WTC11 (cell line): ENCODE data around the gene HTR1B. TPM values are rescaled to one million over a fixed set of nuclear protein-coding genes. Genes with fewer than 3 reads are reported as not detected.

Experiments used
- ATAC-seq: fragments of 200-7000 bp; cut with Tn5 transposase; 2 replicates; pipeline ENCODE4 v1.10.0; 2021; ENCODE audit warnings: mild to moderate bottlenecking, moderate library complexity
- CTCF ChIA-PET: fragments of 300-600 bp; sonication (Branson Sonifier 250); formaldehyde crosslinking; loops from one replicate; lab custom pipeline; 2021; ENCODE audit warnings: antibody characterized with exemption; lab: Charles Lee
- POLR2A ChIA-PET: fragments of 350-600 bp; sonication (Branson Sonifier 250); formaldehyde crosslinking; loops from one replicate; lab custom pipeline; 2021; ENCODE audit warnings: antibody characterized with exemption; lab: Charles Lee
- DNase-seq: peaks from one replicate; pipeline ENCODE4 v3.0.0; 2021; ENCODE audit warnings: low spot score
- H3K27ac Mint-ChIP-seq: 2 replicates; pipeline ENCODE4 v1.8.0; 2021; ENCODE audit warnings: mixed read lengths
- H3K27me3 Mint-ChIP-seq: 2 replicates; pipeline ENCODE4 v1.8.0; 2021; ENCODE audit warnings: low read depth, mild to moderate bottlenecking, moderate library complexity, mixed read lengths
- H3K36me3 Mint-ChIP-seq: 2 replicates; pipeline ENCODE4 v1.8.0; 2021; ENCODE audit warnings: mixed read lengths
- H3K4me1 Mint-ChIP-seq: 2 replicates; pipeline ENCODE4 v1.8.0; 2022; ENCODE audit warnings: mixed read lengths
- H3K4me3 Mint-ChIP-seq: 2 replicates; pipeline ENCODE4 v1.8.0; 2021; ENCODE audit warnings: mild to moderate bottlenecking, moderate library complexity, mixed read lengths
- H3K9me3 Mint-ChIP-seq: 2 replicates; pipeline ENCODE4 v1.8.0; 2021; ENCODE audit warnings: mixed read lengths
- AR ChIP-seq: fragments of 250-450 bp; sonication (Bioruptor Pico); IDR thresholded peaks from 2 replicates; pipeline ENCODE4 v1.9.0; 2021; ENCODE audit warnings: mild to moderate bottlenecking
- ATF1 ChIP-seq: sonication (generic); formaldehyde crosslinking; IDR thresholded peaks from 2 replicates; pipeline ENCODE4 v1.8.1; 2023; ENCODE audit warnings: mild to moderate bottlenecking, moderate library complexity, missing genetic modification reagents
- CREM ChIP-seq: sonication (generic); formaldehyde crosslinking; IDR thresholded peaks from 2 replicates; pipeline ENCODE4 v1.8.1; 2022; ENCODE audit warnings: mild to moderate bottlenecking, missing genetic modification reagents, moderate library complexity
- ETV6 ChIP-seq: sonication (generic); formaldehyde crosslinking; IDR thresholded peaks from 2 replicates; pipeline ENCODE4 v1.8.1; 2022; ENCODE audit warnings: mild to moderate bottlenecking, missing genetic modification reagents
- FOXP1 ChIP-seq: sonication (generic); formaldehyde crosslinking; IDR thresholded peaks from 2 replicates; pipeline ENCODE4 v1.8.0; 2022; ENCODE audit warnings: missing genetic modification reagents, mild to moderate bottlenecking, moderate library complexity, borderline replicate concordance
- FOXP4 ChIP-seq: sonication (generic); formaldehyde crosslinking; IDR thresholded peaks from 2 replicates; pipeline ENCODE4 v1.8.0; 2022; ENCODE audit warnings: mild to moderate bottlenecking, missing genetic modification reagents
- GRHL2 ChIP-seq: fragments of 250-450 bp; sonication (Bioruptor Pico); IDR thresholded peaks from 2 replicates; pipeline ENCODE4 v1.8.0; 2022; ENCODE audit warnings: mild to moderate bottlenecking, moderate library complexity; ENCODE audit not compliant: insufficient replicate concordance, severe bottlenecking
- GTF2I ChIP-seq: fragments of 250-450 bp; sonication (Bioruptor Pico); conservative IDR thresholded peaks from 2 replicates; pipeline ENCODE4 v1.4.0; 2021; ENCODE audit warnings: mild to moderate bottlenecking
- KAT7 ChIP-seq: sonication (generic); formaldehyde crosslinking; IDR thresholded peaks from 2 replicates; pipeline ENCODE4 v1.8.1; 2023; ENCODE audit warnings: missing genetic modification reagents, mild to moderate bottlenecking, borderline replicate concordance
- NR2C2 ChIP-seq: sonication (generic); formaldehyde crosslinking; IDR thresholded peaks from 2 replicates; pipeline ENCODE4 v1.8.0; 2022; ENCODE audit warnings: mild to moderate bottlenecking, missing genetic modification reagents
- RELA ChIP-seq: sonication (generic); formaldehyde crosslinking; IDR thresholded peaks from 2 replicates; pipeline ENCODE4 v1.8.1; 2022; ENCODE audit warnings: missing genetic modification reagents, mild to moderate bottlenecking, borderline replicate concordance
- STAT6 ChIP-seq: sonication (generic); formaldehyde crosslinking; conservative IDR thresholded peaks from 2 replicates; pipeline ENCODE4 v1.8.1; 2023; ENCODE audit warnings: mild to moderate bottlenecking, low read depth, missing genetic modification reagents, moderate library complexity
- USF1 ChIP-seq: sonication (generic); formaldehyde crosslinking; IDR thresholded peaks from 2 replicates; pipeline ENCODE4 v1.8.0; 2022; ENCODE audit warnings: mild to moderate bottlenecking, missing genetic modification reagents
- ZNF396 ChIP-seq: fragments of 250-450 bp; sonication (Bioruptor Pico); IDR thresholded peaks from 2 replicates; pipeline ENCODE4 v1.8.0; 2021; ENCODE audit warnings: mild to moderate bottlenecking, moderate library complexity, borderline replicate concordance
- ZNF416 ChIP-seq: fragments of 250-450 bp; sonication (Bioruptor Pico); IDR thresholded peaks from 2 replicates; pipeline ENCODE4 v1.9.0; 2021; ENCODE audit warnings: mild to moderate bottlenecking, inconsistent platforms
- ZNF671 ChIP-seq: fragments of 250-450 bp; sonication (Bioruptor Pico); IDR thresholded peaks from 2 replicates; pipeline ENCODE4 v1.8.0; 2021; ENCODE audit warnings: mild to moderate bottlenecking
- total RNA-seq: library from RNA; stranded (reverse); gene quantifications from 3 replicates; pipeline ENCODE4 v1.2.3, GENCODE V29; 2021
- TF ChIP-seq, protein P1 (sequence below): sonication (generic); formaldehyde crosslinking; IDR thresholded peaks from 2 replicates; pipeline ENCODE4 v1.8.1; 2022; ENCODE audit warnings: mild to moderate bottlenecking, moderate library complexity, missing genetic modification reagents
- TF ChIP-seq, protein P2 (sequence below): fragments of 250-450 bp; sonication (Bioruptor Pico); IDR thresholded peaks from 2 replicates; pipeline ENCODE4 v1.9.0; 2021; ENCODE audit warnings: mild to moderate bottlenecking
- TF ChIP-seq, protein P3 (sequence below): sonication (generic); formaldehyde crosslinking; IDR thresholded peaks from 2 replicates; pipeline ENCODE4 v1.8.1; 2023; ENCODE audit warnings: mild to moderate bottlenecking, missing genetic modification reagents, moderate library complexity
- TF ChIP-seq, protein P4 (sequence below): fragments of 250-450 bp; sonication (Bioruptor Pico); IDR thresholded peaks from 2 replicates; pipeline ENCODE4 v1.9.0; 2021; ENCODE audit warnings: mild to moderate bottlenecking, borderline replicate concordance

The HTR1B gene
- total RNA-seq, 1 experiment from 2014 or later, result 1.5 TPM

GRCh38 chr6:77462359-77463307 lies 658 bp downstream of the HTR1B start:
- CTCF ChIA-PET, result interaction anchor here (0.6 to 3.4 kb wide), 10 partner anchors 14 to 916 kb away, joined by 3 to 23 read pairs (median 4); no protein-coding TSS in a partner anchor
- no peak overlapping the region for H3K27ac Mint-ChIP-seq
- H3K27me3 Mint-ChIP-seq, result peaks cover 62% of the 10 kb centered on the region
- peaks cover 44% of the 10 kb centered on the region for H3K4me1 Mint-ChIP-seq
- DNase-seq, result peak; percentile 54
- H3K4me3 Mint-ChIP-seq, result peak overlapping the region; percentile 93
- POLR2A ChIA-PET, result no interaction called here
- peak; percentile 23 for ATAC-seq
- no peaks in the 10 kb centered on the region for H3K36me3 Mint-ChIP-seq
- H3K9me3 Mint-ChIP-seq, result no peaks in the 10 kb centered on the region
- TF ChIP-seq FOXP4 (CRISPR knock-in tag), result peak; percentile 7; the same call in 1 of the 2 replicates
- TF ChIP-seq, protein P1, sequence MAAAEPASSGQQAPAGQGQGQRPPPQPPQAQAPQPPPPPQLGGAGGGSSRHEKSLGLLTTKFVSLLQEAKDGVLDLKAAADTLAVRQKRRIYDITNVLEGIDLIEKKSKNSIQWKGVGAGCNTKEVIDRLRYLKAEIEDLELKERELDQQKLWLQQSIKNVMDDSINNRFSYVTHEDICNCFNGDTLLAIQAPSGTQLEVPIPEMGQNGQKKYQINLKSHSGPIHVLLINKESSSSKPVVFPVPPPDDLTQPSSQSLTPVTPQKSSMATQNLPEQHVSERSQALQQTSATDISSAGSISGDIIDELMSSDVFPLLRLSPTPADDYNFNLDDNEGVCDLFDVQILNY (CRISPR knock-in tag), result no peak
- TF ChIP-seq ATF1 (CRISPR knock-in tag), result no peak
- TF ChIP-seq STAT6, result no peak
- TF ChIP-seq CREM (CRISPR knock-in tag), result no peak
- TF ChIP-seq RELA (CRISPR knock-in tag), result no peak
- no peak for TF ChIP-seq GRHL2 (CRISPR knock-in tag)
- TF ChIP-seq ZNF416, result 0 out of 2 replicates have a peak, but pooled peaks have one; percentile 31
- no peak for TF ChIP-seq AR (CRISPR knock-in tag)
- no peak for TF ChIP-seq NR2C2 (CRISPR knock-in tag)
- no peak for TF ChIP-seq GTF2I (CRISPR knock-in tag)
- TF ChIP-seq, protein P2, sequence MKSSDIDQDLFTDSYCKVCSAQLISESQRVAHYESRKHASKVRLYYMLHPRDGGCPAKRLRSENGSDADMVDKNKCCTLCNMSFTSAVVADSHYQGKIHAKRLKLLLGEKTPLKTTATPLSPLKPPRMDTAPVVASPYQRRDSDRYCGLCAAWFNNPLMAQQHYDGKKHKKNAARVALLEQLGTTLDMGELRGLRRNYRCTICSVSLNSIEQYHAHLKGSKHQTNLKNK, result no peak
- TF ChIP-seq FOXP1 (CRISPR knock-in tag), result no peak
- TF ChIP-seq, protein P3, sequence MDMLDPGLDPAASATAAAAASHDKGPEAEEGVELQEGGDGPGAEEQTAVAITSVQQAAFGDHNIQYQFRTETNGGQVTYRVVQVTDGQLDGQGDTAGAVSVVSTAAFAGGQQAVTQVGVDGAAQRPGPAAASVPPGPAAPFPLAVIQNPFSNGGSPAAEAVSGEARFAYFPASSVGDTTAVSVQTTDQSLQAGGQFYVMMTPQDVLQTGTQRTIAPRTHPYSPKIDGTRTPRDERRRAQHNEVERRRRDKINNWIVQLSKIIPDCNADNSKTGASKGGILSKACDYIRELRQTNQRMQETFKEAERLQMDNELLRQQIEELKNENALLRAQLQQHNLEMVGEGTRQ, result no peak
- TF ChIP-seq ZNF396, result no peak
- TF ChIP-seq KAT7 (CRISPR knock-in tag), result peak; percentile 88
- 0 out of 2 replicates have a peak, but pooled peaks have one; percentile 18 for TF ChIP-seq ETV6 (CRISPR knock-in tag)
- TF ChIP-seq ZNF671 (CRISPR knock-in tag), result no peak
- TF ChIP-seq USF1 (CRISPR knock-in tag), result no peak
- TF ChIP-seq, protein P4, sequence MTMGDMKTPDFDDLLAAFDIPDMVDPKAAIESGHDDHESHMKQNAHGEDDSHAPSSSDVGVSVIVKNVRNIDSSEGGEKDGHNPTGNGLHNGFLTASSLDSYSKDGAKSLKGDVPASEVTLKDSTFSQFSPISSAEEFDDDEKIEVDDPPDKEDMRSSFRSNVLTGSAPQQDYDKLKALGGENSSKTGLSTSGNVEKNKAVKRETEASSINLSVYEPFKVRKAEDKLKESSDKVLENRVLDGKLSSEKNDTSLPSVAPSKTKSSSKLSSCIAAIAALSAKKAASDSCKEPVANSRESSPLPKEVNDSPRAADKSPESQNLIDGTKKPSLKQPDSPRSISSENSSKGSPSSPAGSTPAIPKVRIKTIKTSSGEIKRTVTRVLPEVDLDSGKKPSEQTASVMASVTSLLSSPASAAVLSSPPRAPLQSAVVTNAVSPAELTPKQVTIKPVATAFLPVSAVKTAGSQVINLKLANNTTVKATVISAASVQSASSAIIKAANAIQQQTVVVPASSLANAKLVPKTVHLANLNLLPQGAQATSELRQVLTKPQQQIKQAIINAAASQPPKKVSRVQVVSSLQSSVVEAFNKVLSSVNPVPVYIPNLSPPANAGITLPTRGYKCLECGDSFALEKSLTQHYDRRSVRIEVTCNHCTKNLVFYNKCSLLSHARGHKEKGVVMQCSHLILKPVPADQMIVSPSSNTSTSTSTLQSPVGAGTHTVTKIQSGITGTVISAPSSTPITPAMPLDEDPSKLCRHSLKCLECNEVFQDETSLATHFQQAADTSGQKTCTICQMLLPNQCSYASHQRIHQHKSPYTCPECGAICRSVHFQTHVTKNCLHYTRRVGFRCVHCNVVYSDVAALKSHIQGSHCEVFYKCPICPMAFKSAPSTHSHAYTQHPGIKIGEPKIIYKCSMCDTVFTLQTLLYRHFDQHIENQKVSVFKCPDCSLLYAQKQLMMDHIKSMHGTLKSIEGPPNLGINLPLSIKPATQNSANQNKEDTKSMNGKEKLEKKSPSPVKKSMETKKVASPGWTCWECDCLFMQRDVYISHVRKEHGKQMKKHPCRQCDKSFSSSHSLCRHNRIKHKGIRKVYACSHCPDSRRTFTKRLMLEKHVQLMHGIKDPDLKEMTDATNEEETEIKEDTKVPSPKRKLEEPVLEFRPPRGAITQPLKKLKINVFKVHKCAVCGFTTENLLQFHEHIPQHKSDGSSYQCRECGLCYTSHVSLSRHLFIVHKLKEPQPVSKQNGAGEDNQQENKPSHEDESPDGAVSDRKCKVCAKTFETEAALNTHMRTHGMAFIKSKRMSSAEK (CRISPR knock-in tag), result no peak
